ENCODE results near the gene EGFL8.
"Not testable (repeated sequence)": the region's sequence is repeated elsewhere in the genome, so short reads cannot be mapped to it uniquely, and the experiment has no call there.

EGFL8 gene

DNA sequence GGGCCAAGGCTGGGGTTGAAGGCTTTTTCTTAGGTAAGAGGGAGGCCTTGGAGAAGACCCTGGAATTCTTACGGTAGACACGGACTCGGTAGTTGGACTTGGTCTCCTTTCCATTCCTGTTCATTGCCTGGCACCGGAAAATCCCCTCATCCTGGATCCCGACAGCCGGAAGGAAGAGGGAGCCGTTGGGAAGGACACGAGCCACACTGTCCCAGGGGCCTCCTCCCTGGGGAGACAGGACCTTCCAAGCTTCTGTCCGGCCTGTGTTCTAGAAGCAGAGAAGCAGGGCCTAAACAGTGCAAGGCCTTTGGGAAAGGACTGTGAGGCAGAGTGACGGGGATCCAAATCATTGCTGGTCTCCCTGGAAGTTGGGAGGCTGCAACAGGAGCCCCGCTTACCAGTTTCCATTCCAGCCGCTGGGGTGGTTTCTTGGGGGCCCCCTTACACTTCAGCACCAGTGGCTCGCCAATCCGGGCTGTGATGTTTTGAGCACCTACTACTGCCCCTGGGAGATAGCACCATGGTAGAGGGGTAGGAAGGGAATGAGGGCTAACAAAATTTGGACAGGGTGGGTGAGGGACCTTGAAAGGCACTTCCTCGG, 19.2 kb downstream of the EGFL8 start:
- no peak for TF ChIP-seq CTCF (IDR thresholded peaks at IDR 0.05; ENCODE audit: poor library complexity, severe bottlenecking)
- H3K36me3 ChIP-seq (ENCODE audit: low read depth), result peaks cover 43% of the 10 kb centered on the region
- no peaks in the 10 kb centered on the region for H3K27me3 ChIP-seq (ENCODE audit: insufficient read depth, poor library complexity, severe bottlenecking)
- no peaks in the 10 kb centered on the region for H3K9me3 ChIP-seq (ENCODE audit: severe bottlenecking)
- no peak overlapping the region for H3K27ac ChIP-seq (ENCODE audit: poor library complexity, severe bottlenecking)
- DNase-seq (ENCODE audit: low spot score) (no peak), ATAC-seq (ENCODE audit: low read depth) (no peak)
- H3K4me1 ChIP-seq (ENCODE audit: insufficient read depth, poor library complexity, severe bottlenecking), result peaks cover 2% of the 10 kb centered on the region
- no peak overlapping the region for H3K4me3 ChIP-seq (ENCODE audit: severe bottlenecking)

DNA sequence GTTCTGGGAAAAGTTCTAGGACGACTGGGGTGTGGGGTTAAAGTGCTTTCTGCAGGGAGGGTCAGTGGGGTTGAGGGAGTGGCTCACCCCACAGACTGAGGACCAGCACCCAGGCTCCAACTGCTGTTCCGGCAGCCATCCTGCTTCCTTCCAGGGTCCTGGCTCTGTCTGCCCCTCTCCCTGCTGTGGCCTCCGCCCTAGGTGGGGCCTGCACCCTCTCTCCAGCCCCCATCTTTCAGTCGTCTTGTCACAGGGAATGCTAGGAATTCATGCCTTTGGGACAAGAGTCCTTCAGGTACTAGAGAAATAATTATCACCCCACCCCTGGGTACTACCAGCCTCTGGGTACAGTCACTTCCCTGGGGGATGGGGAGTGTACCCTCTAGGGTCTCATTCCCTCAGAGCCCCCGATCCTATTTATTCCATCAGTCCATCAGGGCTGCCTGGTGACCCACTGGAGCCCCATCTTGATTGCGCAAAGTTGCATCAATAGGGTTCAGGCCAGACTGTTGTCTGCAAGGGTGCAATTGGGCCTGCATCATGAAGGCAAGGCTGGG, 19.8 kb downstream of the EGFL8 start, which contains the start of gene AGER:
Gene AGER, minus strand, starts transcription at position 170 of the 557 bp plus-strand sequence. Its CDS starts 31 bp downstream, at position 139.
- DNase-seq (ENCODE audit: low spot score) (no peak), ATAC-seq (ENCODE audit: low read depth) (no peak)
- H3K27me3 ChIP-seq (ENCODE audit: insufficient read depth, poor library complexity, severe bottlenecking), result no peaks in the 10 kb centered on the region
- peaks cover 43% of the 10 kb centered on the region for H3K36me3 ChIP-seq (ENCODE audit: low read depth)
- no peak for TF ChIP-seq CTCF (IDR thresholded peaks at IDR 0.05; ENCODE audit: poor library complexity, severe bottlenecking)
- peaks cover 4% of the 10 kb centered on the region for H3K4me1 ChIP-seq (ENCODE audit: insufficient read depth, poor library complexity, severe bottlenecking)
- H3K27ac ChIP-seq (ENCODE audit: poor library complexity, severe bottlenecking), result no peak within 1 kb of the TSS
- no peak within 1 kb of the TSS for H3K4me3 ChIP-seq (ENCODE audit: severe bottlenecking)
- no peaks in the 10 kb centered on the region for H3K9me3 ChIP-seq (ENCODE audit: severe bottlenecking)

- ATAC-seq (ENCODE audit: low read depth), result peak; percentile 83
- DNase-seq (ENCODE audit: low spot score); H3K4me3 ChIP-seq (ENCODE audit: severe bottlenecking); H3K9me3 ChIP-seq (ENCODE audit: severe bottlenecking); H3K27me3 ChIP-seq (ENCODE audit: insufficient read depth, poor library complexity, severe bottlenecking); H3K4me1 ChIP-seq (ENCODE audit: insufficient read depth, poor library complexity, severe bottlenecking): not testable (repeated sequence)
- Histone ChIP-seq H3K36me3 (ENCODE audit: low read depth) (peaks cover 41% of the 10 kb centered on the region), H3K27ac (ENCODE audit: poor library complexity, severe bottlenecking) (peak overlapping the region; percentile 25)
Observed at GRCh38 chr6:32185681-32186131, 21.3 kb downstream of the EGFL8 start.

DNA sequence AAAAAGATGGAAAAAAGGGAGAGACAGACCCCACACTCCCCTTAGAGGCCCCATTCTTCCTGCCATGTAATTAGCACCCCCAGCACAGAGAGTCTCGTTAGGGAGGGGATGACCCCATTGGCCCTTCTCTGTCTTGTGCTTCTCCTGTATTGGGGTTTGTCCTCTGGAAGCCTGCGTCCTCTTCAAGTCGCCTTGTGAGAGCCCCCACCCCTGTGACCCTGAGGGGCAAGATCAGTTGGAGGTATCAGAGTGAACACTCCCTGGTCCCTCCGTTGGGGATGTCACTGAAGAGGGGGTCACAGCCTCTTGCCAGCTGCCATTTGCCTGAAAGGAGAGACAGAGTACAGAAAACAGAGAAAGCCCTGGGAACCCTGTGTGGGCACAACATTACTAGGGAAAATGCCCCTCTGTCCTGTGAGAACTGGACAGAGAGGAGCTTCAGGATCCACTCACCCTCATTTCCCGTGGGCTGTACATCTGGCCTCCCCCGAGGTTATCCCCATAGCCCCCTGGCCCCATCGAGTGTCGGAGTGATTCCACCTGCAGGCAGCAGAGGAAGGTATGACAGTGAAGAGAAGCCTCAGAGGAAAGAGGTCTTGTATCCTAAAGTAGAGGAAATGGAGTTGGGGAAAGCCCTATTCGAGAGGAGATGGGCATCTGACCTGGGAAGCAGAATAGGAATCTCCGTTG, 21.9 kb downstream of the EGFL8 start:
- Histone ChIP-seq H3K36me3 (ENCODE audit: low read depth) (peaks cover 35% of the 10 kb centered on the region), H3K27ac (ENCODE audit: poor library complexity, severe bottlenecking) (peak overlapping the region; percentile 25)
- H3K27me3 ChIP-seq (ENCODE audit: insufficient read depth, poor library complexity, severe bottlenecking); DNase-seq (ENCODE audit: low spot score); ATAC-seq (ENCODE audit: low read depth); H3K4me1 ChIP-seq (ENCODE audit: insufficient read depth, poor library complexity, severe bottlenecking); H3K4me3 ChIP-seq (ENCODE audit: severe bottlenecking); H3K9me3 ChIP-seq (ENCODE audit: severe bottlenecking): not testable (repeated sequence)

GRCh38 chr6:32187009-32187709, 22.8 kb downstream of the EGFL8 start:
- ATAC-seq (ENCODE audit: low read depth) (no peak), DNase-seq (ENCODE audit: low spot score) (no peak)
- peak overlapping the region; percentile 25 for H3K27ac ChIP-seq (ENCODE audit: poor library complexity, severe bottlenecking)
- H3K9me3 ChIP-seq (ENCODE audit: severe bottlenecking), result no peaks in the 10 kb centered on the region
- no peak for TF ChIP-seq CTCF (IDR thresholded peaks at IDR 0.05; ENCODE audit: poor library complexity, severe bottlenecking)
- peaks cover 34% of the 10 kb centered on the region for H3K36me3 ChIP-seq (ENCODE audit: low read depth)
- peaks cover 4% of the 10 kb centered on the region for H3K4me1 ChIP-seq (ENCODE audit: insufficient read depth, poor library complexity, severe bottlenecking)
- no peaks in the 10 kb centered on the region for H3K27me3 ChIP-seq (ENCODE audit: insufficient read depth, poor library complexity, severe bottlenecking)
- no peak overlapping the region for H3K4me3 ChIP-seq (ENCODE audit: severe bottlenecking)

DNA sequence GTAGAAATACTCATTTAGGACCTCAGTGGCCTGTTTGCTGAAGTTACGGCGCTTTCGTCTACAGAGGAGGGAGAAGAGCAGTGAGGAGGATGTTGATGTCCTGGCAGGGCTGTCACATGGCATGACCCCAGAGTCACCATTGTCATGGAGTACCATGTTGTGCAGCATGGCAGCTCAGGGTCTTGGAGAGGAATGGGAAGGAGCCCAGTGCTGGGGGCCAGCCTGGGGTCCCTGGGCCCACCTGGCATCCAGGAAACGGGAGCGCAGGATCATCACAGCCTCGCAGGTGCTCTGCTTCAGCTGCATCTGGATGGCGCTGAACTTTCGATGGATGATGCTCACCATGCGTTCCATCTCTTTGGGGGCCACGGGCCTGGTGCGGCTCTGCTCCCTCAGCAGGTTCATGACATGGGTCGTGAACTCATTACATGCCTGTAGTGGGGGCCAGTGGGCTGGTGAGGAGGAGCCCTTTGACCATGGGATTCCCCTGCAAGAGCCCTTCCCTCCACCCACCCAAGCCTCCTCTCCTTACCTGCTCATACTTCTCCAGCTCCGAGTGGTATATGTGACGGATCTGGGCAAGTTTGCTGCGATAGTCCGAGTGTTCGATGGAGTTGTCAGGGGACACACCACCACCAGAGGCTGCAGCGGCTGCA, 23.5 kb downstream of the EGFL8 start:
- Histone ChIP-seq H3K36me3 (ENCODE audit: low read depth) (peaks cover 34% of the 10 kb centered on the region), H3K27ac (ENCODE audit: poor library complexity, severe bottlenecking) (peak overlapping the region; percentile 81)
- not testable (repeated sequence) for H3K27me3 ChIP-seq (ENCODE audit: insufficient read depth, poor library complexity, severe bottlenecking); ATAC-seq (ENCODE audit: low read depth); DNase-seq (ENCODE audit: low spot score); H3K4me1 ChIP-seq (ENCODE audit: insufficient read depth, poor library complexity, severe bottlenecking); H3K9me3 ChIP-seq (ENCODE audit: severe bottlenecking); H3K4me3 ChIP-seq (ENCODE audit: severe bottlenecking)

Measured in RWPE2 (cell line).